Measurements from ENCODE around the gene CAPZA1. TPM values are rescaled to one million over a fixed set of nuclear protein-coding genes. Genes with fewer than 3 reads are reported as not detected.

The CAPZA1 gene
- total and polyA plus RNA-seq, 10 of the 15 experiments (the other 5 are each of a cell fraction or from before 2014, with no cell fraction given) = 187 to 886 (median 278) TPM

DNA sequence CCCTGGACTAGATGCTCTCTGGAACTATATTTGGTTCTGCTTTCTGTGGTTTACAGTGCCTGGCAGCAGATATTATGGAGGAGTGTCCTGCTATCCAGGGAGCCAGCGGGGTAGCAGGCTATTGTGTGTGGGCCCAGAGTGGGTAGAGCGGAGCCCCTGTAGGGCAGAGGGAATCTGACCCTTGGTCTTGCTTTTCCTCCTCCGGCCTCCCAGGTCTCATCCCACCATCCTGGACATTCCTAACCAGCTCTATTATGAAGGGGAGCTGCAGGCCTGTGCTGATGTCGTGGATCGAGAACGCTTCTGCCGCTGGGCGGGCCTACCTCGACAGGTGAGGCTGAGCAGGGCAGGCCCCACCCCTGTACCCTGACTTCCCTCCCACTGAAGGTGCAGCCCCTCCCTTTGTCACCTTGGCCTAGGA, 78.2 kb downstream of the CAPZA1 start:
- intact Hi-C loops (cut with micrococcal nuclease; ENCODE audit: unreplicated experiment) (no loop called here), in situ Hi-C loops (cut with MboI) (no loop called here)
- H3K4me3 ChIP-seq = no peak overlapping the region
- H3K27me3 ChIP-seq (replicated peaks in 1 of 2; ENCODE audit: control insufficient read depth in 2 of 2, insufficient read depth in 2 of 2, low read length in 1 of 2) = no peaks in the 10 kb centered on the region
- H3K4me1 ChIP-seq (ENCODE audit: control insufficient read depth, insufficient read depth, low read length) = peaks cover 21% of the 10 kb centered on the region
- RAD21 ChIA-PET (ENCODE audit: unreplicated experiment) = no interaction called here
- CTCF ChIA-PET = interaction anchor here (1.0 to 3.0 kb wide), 2 partner anchors 24 to 61 kb away, joined by 3 to 9 read pairs; partner anchors contain the start of gene MOV10
- DNase-seq (ENCODE audit: low read depth, low spot score) (no peak), FAIRE-seq (no peak), ATAC-seq (no peak)
- H3K79me2 ChIP-seq (ENCODE audit: control insufficient read depth, insufficient read depth, low read length) = no peaks in the 10 kb centered on the region
- no peaks in the 10 kb centered on the region for H4K20me1 ChIP-seq (ENCODE audit: control insufficient read depth, insufficient read depth)
- SMC1A ChIA-PET (ENCODE audit: uncharacterized antibody, unreplicated experiment) = interaction anchor here (0.8 to 2.7 kb wide), 2 partner anchors 11 to 23 kb away, joined by 4 to 8 read pairs; partner anchors contain the start of gene MOV10
- no peak for TF ChIP-seq NRF1 (conservative IDR thresholded peaks at IDR 0.05; ENCODE audit: low read depth, low read length)
- TF ChIP-seq SMAD5 (IDR thresholded peaks at IDR 0.05; ENCODE audit: low read depth) = no peak
- TF ChIP-seq SREBF1 (IDR thresholded peaks at IDR 0.05; ENCODE audit: low read length) = no peak
- 82% methylated on average over 9 of the region's 9 CpGs for WGBS (ENCODE audit: insufficient coverage, insufficient replicate concordance, low lambda C conversion rate, missing lambda C conversion rate)
- H2AFZ ChIP-seq (ENCODE audit: control insufficient read depth, low read depth, low read length) = no peak overlapping the region
- no peaks in the 10 kb centered on the region for H3K9me3 ChIP-seq (replicated peaks; ENCODE audit: control insufficient read depth, insufficient read depth, low read length)
- BruUV-seq (replicated peaks) = no TSS peak
- POLR2A ChIA-PET = no interaction called here
- no peak overlapping the region for H3K4me2 ChIP-seq (ENCODE audit: control insufficient read depth, insufficient read depth)
- H3K36me3 ChIP-seq (ENCODE audit: control insufficient read depth in 2 of 2, insufficient read depth in 2 of 2, low read length in 1 of 2) = peaks cover under 1 to 23% of the 10 kb centered on the region in 2 experiments; a peak in 3 of 4 replicates
- no peak overlapping the region for H3K27ac ChIP-seq (ENCODE audit: control insufficient read depth, insufficient read depth)
- no peak overlapping the region for H3K9ac ChIP-seq (ENCODE audit: control insufficient read depth, insufficient read depth, low read length)

DNA sequence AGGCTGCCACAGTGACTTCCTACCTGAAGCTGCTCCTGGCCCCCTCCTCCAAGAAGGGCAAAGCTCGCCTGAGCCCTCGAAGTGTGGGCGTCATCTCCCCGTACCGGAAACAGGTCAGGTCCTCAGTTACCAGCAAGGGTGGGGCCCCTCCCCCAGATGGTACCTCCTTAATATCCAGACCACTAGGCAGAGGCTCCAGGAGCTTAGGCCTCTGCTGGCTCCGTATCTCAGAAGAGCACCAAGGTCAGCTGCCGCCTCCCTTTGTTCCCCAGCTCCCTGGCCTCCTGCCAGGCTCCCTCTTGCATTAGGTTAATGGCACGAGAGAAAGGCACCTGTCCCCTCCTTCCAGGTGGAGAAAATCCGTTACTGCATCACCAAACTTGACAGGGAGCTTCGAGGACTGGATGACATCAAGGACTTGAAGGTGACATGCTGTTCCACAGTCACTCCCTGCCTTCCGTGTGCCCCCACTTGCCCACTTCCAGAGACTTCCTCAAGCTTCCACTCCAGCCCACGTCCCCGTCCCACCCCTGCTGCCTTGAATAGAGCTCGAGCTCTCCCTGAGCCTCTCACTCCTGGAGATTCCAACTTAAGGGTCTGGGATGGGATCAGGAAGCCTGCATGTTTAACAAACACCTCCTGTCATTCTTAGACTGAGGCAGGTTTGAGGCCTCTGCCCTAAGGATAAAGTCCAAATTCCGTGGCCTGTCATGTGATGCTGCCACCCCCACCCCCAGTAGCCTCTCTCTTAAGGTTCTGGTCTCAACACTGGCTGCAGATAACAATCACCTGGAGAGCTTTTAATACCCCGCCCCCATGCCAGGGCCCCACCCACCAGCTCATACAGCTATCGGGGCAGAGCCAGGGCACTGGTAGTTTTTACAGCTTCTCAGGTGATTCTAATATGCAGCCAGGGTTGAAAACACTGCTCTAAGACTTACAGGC, 79.0 kb downstream of the CAPZA1 start:
- peaks cover 0 to 26% of the 10 kb centered on the region in 2 experiments; a peak in 3 of 4 replicates for H3K36me3 ChIP-seq (ENCODE audit: control insufficient read depth in 2 of 2, insufficient read depth in 2 of 2, low read length in 1 of 2)
- no peak for DNase-seq (ENCODE audit: low read depth, low spot score)
- ChIA-PET SMC1A (ENCODE audit: uncharacterized antibody, unreplicated experiment) (interaction anchor here (1.1 kb wide), 1 partner anchor 24 kb away, joined by 4 read pairs; the partner anchor contains the start of gene MOV10), CTCF (interaction anchor here (1.7 to 3.0 kb wide), 2 partner anchors 15 to 24 kb away, joined by 6 to 9 read pairs; partner anchors contain the start of gene MOV10), RAD21 (ENCODE audit: unreplicated experiment) (interaction anchor here (0.7 to 0.9 kb wide), 3 partner anchors 12 to 304 kb away, joined by 3 to 5 read pairs (median 4); no protein-coding TSS in a partner anchor), POLR2A (interaction anchor here (0.6 to 2.1 kb wide), 3 partner anchors 16 to 128 kb away, joined by 6 to 7 read pairs (median 6); partner anchors contain the start of genes MOV10 and PPM1J)
- in situ Hi-C loops (cut with MboI) = no loop called here
- no peak for FAIRE-seq
- H3K79me2 ChIP-seq (ENCODE audit: control insufficient read depth, insufficient read depth, low read length) = peaks cover 4% of the 10 kb centered on the region
- no peak overlapping the region for H2AFZ ChIP-seq (ENCODE audit: control insufficient read depth, low read depth, low read length)
- no peak overlapping the region for H3K9ac ChIP-seq (ENCODE audit: control insufficient read depth, insufficient read depth, low read length)
- no peak overlapping the region for H3K4me2 ChIP-seq (ENCODE audit: control insufficient read depth, insufficient read depth)
- no peaks in the 10 kb centered on the region for H3K27me3 ChIP-seq (replicated peaks in 1 of 2; ENCODE audit: control insufficient read depth in 2 of 2, insufficient read depth in 2 of 2, low read length in 1 of 2)
- TF ChIP-seq NR2C2 (IDR thresholded peaks at IDR 0.05; ENCODE audit: borderline replicate concordance, control insufficient read depth, insufficient read length, low read depth) (no peak), ZNF274 (IDR thresholded peaks at IDR 0.05; ENCODE audit: insufficient read depth, insufficient read length) (no peak), KLF5 (IDR thresholded peaks at IDR 0.05; ENCODE audit: partially characterized antibody) (no peak), RELA (IDR thresholded peaks at IDR 0.05; ENCODE audit: borderline replicate concordance, partially characterized antibody) (no peak), ZZZ3 (IDR thresholded peaks at IDR 0.05; ENCODE audit: control insufficient read depth, insufficient read length, low read depth) (no peak), SMC3 (IDR thresholded peaks at IDR 0.05; ENCODE audit: borderline replicate concordance, low read length) (no peak), CHD4 (IDR thresholded peaks at IDR 0.05) (no peak), ZBTB11 (CRISPR knock-in tag; IDR thresholded peaks at IDR 0.05) (no peak), RAD21 (IDR thresholded peaks at IDR 0.05; ENCODE audit: insufficient read depth, low read depth, low read length) (no peak)
- ATAC-seq = no peak
- H4K20me1 ChIP-seq (ENCODE audit: control insufficient read depth, insufficient read depth) = no peaks in the 10 kb centered on the region
- no peak overlapping the region for H3K27ac ChIP-seq (ENCODE audit: control insufficient read depth, insufficient read depth)
- no TSS peak for BruUV-seq (replicated peaks)
- no peaks in the 10 kb centered on the region for H3K9me3 ChIP-seq (replicated peaks; ENCODE audit: control insufficient read depth, insufficient read depth, low read length)
- 82% methylated on average over 17 of the region's 17 CpGs for WGBS (ENCODE audit: insufficient coverage, insufficient replicate concordance, low lambda C conversion rate, missing lambda C conversion rate)
- peaks cover 21% of the 10 kb centered on the region for H3K4me1 ChIP-seq (ENCODE audit: control insufficient read depth, insufficient read depth, low read length)
- no peak overlapping the region for H3K4me3 ChIP-seq
- intact Hi-C loops (cut with micrococcal nuclease; ENCODE audit: unreplicated experiment) = no loop called here
